GM21619 (cell line): ENCODE results near the gene IL17RE.
"Not testable (repeated sequence)": the region's sequence is repeated elsewhere in the genome, so short reads cannot be mapped to it uniquely, and the experiment has no call there.

ENCODE experiments used
- ATAC-seq: cut with Tn5 transposase; IDR thresholded peaks from one replicate; pipeline ENCODE4 v1.9.1; 2021; ENCODE audit not compliant: unreplicated experiment

IL17RE gene

GRCh38 chr3:9902372-9903237 is at the start of gene IL17RE:
IL17RE (plus strand) TSS chr3:9902848; CDS start chr3:9902933, 85 bp downstream.
- ATAC-seq: no peak

GRCh38 chr3:9854291-9854940 is 48.2 kb upstream of the IL17RE start:
- ATAC-seq: not testable (repeated sequence)

- no peak for ATAC-seq
These were observed 47.1 kb upstream of the IL17RE start for GRCh38 chr3:9855594-9855993.

- no peak for ATAC-seq
These were observed 43.1 kb upstream of the IL17RE start for GRCh38 chr3:9859530-9860025.

DNA sequence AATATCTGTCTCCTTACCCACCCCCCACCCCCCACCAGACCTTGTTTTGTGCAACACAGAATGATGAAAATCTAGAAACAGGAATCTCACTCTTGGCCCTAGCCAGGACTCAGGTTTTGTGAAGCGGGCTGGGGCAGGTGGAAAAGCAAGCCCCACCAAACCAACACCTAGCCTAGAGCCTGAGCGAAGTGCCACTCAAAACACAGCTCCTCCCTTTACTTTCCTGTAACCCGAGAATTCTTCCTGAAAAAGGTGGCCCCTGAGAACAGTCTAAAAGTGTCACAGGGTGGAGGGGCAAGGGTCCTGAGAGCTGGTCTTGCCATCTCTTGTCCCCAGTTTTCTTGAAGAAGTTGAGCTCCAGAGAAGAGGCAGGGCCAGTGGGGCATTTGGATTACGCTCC is 41.4 kb upstream of the IL17RE start:
- no peak for ATAC-seq

- no peak for ATAC-seq
These were observed 41.0 kb upstream of the IL17RE start for GRCh38 chr3:9861626-9862130.

GRCh38 chr3:9862391-9863057 is 40.1 kb upstream of the IL17RE start:
- no peak for ATAC-seq

- ATAC-seq: no peak
These were observed 39.4 kb upstream of the IL17RE start for GRCh38 chr3:9863058-9863772.

DNA sequence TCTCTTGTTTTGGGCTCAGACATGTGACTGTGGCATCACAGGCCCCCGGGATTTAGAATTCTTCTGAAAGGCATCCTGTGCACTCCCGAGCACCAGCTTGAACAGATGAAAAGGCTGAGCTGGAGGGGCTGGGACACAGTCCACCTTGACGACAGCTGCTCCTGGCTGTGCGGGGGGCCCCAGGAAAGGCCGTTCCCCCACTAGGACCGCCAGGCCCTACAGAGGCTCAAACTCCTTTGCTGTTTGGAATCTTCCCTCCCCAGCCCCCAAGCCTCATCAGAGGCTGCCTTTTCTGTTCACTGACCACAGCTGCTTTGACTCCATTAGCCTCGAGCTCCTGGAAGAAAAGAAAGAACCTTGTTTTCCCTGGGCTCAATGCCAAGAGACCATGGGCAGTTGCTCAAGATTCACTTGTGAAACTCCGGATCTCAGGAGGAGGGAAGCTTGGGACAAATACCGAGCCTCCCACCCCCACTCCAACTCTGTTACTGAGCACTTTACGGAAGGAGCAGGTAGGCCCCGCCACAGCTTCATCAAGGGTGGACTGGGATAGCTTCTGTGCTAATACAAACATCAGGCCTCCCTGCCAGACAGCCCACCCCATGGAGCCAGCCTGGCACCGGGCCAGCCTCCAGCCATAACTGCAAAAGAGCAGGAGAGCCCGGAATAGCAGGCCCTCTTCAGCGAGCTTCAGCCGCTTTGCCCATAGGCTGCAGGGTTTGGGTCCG is 38.3 kb upstream of the IL17RE start:
- no peak for ATAC-seq

DNA sequence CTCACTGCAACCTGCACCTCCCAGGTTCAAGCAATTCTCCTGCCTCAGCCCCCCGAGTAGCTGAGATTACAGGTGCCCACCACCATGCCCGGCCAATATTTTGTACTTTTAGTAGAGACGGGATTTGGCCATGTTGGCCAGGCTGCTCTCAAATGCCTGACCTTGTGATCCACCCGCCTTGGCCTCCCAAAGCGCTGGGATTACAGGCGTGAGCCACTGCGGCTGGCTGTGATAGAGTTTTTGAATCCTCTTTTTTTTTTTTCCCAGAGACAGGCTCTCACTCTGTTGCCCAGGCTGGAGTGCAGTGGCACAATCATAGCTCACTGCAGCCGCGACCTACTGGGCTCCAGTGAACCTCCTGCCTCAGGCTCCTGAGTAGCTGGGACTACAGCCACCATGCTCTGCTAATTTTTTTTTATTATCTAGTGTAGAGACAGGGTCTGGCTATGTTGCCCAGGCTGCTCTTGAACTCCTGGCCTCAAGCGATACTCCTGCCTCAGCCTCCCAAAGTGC is 37.5 kb upstream of the IL17RE start:
- not testable (repeated sequence) for ATAC-seq

DNA sequence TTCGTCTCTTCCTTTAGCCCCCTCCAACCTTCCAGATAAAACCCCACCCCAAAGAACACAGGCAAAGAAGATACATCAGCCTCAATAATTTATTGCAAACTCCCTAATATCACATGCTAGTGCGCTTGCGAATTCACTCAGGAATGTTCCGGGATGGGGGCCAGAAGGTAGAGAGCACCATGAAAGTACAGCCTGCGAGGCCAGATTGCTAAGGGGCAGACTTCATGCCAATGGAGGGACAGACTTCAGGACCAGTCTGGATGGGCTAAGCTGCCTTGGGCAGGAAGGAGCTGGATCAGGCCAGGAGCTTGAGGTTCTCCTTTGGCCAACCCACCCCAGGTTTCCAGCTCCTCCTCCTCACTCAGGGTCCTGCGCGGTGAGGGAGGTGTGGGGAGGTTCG is 36.0 kb upstream of the IL17RE start:
- ATAC-seq: no peak

DNA sequence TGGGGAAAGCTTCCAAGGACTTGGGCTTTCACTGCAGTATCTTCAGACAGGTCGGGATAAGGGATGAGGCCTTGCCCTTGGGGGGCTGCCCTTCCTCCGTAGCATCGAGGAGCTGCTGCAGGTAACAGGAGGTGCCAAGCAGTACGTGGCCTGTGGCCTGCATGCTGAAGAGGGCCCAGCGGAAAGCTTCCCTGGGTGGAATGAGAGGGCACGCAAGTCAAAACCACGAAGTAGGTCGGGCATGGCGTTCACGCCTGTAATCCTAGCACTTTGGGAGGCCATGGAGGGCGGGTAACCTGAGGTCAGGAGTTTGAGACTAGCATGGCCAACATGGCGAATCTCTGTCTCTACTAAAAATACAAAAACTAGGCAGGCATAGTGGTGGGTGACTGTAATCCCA is 35.5 kb upstream of the IL17RE start:
- ATAC-seq: no peak

GRCh38 chr3:9869955-9870354 is 32.7 kb upstream of the IL17RE start:
- no peak for ATAC-seq

DNA sequence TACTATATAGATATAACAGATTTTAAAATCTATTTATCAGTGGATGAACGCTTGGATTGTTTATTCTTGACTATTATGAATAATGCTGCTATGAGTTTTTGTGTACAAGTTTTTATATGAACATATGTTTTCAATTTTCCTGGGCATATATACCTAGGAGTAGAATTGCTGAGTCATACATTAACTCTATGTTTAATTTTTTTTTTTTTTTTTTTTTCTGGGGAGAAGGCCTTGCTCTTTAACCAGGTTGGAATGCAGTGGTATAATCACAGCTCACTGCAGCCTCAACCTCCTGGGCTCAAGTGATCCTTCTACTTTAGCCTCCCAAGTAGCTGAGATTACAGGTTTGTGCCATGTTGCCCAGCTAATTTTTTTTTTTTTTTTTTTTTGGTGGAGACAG is 31.7 kb upstream of the IL17RE start:
- no peak for ATAC-seq

DNA sequence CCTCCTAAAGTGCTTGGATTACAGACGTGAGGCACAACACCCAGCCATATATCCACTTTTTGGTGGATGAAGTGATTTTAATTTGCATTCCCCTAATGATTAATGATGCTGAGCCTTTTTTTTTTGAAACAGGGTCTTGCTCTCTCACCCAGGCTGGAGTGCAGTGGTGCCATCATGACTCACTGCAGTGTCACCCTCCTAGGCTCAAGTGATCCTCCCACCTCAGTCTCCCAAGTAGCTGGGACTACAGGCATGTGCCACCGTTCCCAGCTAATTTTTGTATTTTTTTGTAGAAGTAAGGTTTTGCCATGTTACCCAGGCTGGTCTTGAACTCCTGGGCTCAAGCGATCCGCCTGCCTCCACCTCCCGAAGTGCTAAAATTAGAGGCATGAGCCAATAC is 30.6 kb upstream of the IL17RE start:
- not testable (repeated sequence) for ATAC-seq

GRCh38 chr3:9875448-9875847 is 27.2 kb upstream of the IL17RE start:
- no peak for ATAC-seq

DNA sequence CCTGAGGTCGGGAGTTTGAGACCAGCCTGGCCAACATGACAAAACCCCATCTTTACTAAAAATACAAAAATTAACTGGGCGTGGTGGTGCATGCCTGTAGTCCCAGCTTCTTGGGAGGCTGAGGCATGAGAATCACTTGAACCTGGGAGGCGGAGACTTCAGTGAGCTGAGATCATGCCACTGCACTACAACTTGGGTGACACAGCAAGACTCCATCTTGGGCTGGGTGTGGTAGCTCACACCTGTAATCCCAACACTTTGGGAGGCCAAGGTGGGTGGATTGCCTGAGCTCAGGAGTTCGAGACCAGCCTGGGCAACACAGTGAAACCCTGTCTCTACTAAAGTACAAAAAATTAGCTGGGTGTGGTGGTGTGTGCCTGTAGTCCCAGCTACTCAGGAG is 26.4 kb upstream of the IL17RE start:
- not testable (repeated sequence) for ATAC-seq

GRCh38 chr3:9876991-9877390 is 25.7 kb upstream of the IL17RE start:
- ATAC-seq: no peak

GRCh38 chr3:9878700-9879099 is 23.9 kb upstream of the IL17RE start:
- no peak for ATAC-seq
